GM12865 (cell line): Measurements from ENCODE around the gene MFSD12.

ENCODE experiments used
- DNase-seq: peaks from one replicate; pipeline ENCODE4 v3.0.0; 2010; ENCODE audit warnings: low read depth
- H3K4me3 ChIP-seq: 2 replicates; pipeline ENCODE4 v1.5.1; 2011; ENCODE audit warnings: mild to moderate bottlenecking, low read depth, low read length, control low read depth
- TF ChIP-seq, protein P1 (sequence below): IDR thresholded peaks from 2 replicates; pipeline ENCODE4 v1.5.1; 2011; ENCODE audit warnings: low read length, control low read depth, low read depth, inconsistent platforms; ENCODE audit not compliant: insufficient read depth; ENCODE audit errors: missing control alignments

The MFSD12 gene

DNA sequence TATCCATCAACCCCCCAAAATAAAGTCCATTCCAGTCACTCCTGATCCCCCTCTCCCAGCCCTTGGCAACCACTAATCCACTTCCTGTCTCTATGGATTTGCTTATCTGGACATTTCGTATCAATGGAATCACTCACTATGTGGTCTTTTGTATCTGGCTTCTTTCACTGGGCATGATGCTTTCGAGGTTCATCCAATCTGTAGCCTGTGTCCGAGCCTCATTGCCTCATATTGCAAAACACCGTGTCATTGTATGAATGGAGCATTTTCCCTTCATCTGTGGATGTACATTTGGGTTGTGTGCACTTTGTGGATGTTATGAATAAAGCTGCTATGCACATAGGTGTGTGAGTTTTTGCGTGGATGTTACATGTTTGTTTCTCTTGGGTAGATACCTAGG lies 52.7 kb downstream of the MFSD12 start:
- H3K4me3 ChIP-seq: no peak overlapping the region
- TF ChIP-seq, protein P1, sequence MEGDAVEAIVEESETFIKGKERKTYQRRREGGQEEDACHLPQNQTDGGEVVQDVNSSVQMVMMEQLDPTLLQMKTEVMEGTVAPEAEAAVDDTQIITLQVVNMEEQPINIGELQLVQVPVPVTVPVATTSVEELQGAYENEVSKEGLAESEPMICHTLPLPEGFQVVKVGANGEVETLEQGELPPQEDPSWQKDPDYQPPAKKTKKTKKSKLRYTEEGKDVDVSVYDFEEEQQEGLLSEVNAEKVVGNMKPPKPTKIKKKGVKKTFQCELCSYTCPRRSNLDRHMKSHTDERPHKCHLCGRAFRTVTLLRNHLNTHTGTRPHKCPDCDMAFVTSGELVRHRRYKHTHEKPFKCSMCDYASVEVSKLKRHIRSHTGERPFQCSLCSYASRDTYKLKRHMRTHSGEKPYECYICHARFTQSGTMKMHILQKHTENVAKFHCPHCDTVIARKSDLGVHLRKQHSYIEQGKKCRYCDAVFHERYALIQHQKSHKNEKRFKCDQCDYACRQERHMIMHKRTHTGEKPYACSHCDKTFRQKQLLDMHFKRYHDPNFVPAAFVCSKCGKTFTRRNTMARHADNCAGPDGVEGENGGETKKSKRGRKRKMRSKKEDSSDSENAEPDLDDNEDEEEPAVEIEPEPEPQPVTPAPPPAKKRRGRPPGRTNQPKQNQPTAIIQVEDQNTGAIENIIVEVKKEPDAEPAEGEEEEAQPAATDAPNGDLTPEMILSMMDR: no peak
- DNase-seq: no peak

- no peak for DNase-seq
- TF ChIP-seq, protein P1: no peak
- no peak overlapping the region for H3K4me3 ChIP-seq
Observed at GRCh38 chr19:3503036-3503572, 54.3 kb downstream of the MFSD12 start.

GRCh38 chr19:3501780-3502179 lies 55.6 kb downstream of the MFSD12 start:
- TF ChIP-seq, protein P1: no peak
- no peak for DNase-seq
- no peak overlapping the region for H3K4me3 ChIP-seq

DNA sequence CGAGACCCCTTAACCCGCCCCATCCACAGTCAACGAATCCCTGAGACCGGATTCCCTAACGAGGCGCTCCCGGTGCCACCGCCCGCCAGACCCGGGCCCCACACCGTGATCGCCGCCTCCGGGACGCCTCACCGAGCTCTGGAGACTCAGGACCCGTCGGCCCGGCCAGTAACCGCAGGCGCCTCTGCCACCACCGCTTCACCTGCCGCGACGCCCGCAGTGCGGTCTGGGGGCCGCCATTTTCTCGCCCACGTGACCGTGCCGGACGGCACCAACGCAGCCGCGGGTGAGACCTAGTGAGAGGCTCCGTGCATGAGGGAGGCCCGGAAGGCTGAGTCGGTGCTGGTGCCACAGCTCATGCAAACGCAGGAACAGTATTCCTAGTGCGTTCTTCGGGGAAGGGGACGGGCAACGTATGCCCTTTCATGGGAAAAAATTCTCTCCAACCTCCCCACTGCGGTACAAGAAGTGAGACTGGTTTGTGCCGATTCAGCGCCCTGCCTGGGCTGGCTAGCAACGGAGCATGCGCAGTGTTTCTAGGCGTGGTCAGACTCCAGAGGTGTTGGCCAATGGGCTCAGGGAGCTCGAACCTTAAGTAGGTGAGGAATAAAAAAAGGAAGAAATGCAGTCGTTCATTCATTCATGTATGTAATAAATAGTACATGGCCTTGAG lies 56.8 kb downstream of the MFSD12 start, which contains the start of gene DOHH:
DOHH (minus strand) TSS at position 246 of the 673 bp plus-strand sequence. CDS start 3,860 bp downstream, outside the sequence.
- TF ChIP-seq, protein P1: no peak
- peak within 1 kb of the TSS; percentile 96 for H3K4me3 ChIP-seq
- DNase-seq: peak; percentile 99

GRCh38 chr19:3499738-3500428 lies 57.5 kb downstream of the MFSD12 start:
- TF ChIP-seq, protein P1: no peak
- DNase-seq: no peak
- H3K4me3 ChIP-seq: peak overlapping the region; percentile 96

- TF ChIP-seq, protein P1: no peak
- no peak for DNase-seq
- no peak overlapping the region for H3K4me3 ChIP-seq
Observed at GRCh38 chr19:3497757-3498520, 59.4 kb downstream of the MFSD12 start.
